CD4-positive, alpha-beta T cell treated with Interleukin-6 for 4 hours (primary cell): Measurements from ENCODE around the gene DMKN.
A peak's percentile ranks its signal among the peaks of the same experiment; 100 is the strongest.
"Not testable (repeated sequence)": the region's sequence is repeated elsewhere in the genome, so short reads cannot be mapped to it uniquely, and the experiment has no call there.

Experiments used
- DNase-seq: peaks from one replicate; pipeline ENCODE4 v3.0.0-alpha.2; 2020; ENCODE audit warnings: mixed read lengths

The DMKN gene

DNA sequence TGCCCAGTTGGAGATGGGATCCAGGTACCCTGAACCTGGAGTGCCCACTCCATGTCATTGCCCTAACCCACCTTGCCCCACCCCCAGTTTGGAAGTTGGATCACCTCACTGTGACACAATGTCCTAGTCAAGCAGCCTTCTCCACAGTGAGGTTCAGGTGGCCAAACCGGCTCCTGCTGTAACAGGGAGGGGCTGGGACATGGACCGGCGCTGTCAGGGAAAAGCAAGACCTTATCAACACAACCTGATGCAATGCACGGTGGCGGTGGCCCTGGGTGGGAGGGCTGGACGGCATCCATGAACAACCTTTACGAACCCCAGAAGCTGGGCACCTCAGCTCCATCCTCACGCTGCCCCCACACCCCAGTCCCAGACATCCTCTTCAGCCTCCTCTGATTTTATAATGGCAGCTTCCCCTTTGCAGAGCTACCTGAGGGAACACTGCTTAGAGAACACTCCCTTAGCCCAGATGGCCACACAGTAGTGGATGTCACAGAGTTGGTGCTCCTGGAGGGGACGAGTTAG is 21.6 kb downstream of the DMKN start:
- no peak for DNase-seq

DNA sequence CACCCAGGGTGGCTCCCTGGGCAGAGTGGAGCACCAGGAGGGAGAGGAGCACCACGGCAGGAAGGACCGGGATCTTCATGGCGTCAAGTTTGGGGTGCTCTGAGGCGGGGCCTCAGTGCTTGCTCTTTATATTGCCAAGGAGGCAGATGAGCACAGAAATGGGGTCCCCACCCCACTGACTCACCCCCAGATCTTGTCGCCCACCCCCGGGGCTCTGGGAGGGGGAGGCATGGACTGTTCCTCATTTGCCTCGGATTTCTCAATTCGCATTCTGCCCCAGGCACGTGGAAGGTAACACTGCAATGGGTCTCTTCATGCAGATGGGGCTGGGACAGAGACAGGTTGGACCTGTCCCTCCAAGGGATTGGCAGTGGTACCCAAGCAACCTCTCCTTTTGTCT is 23.1 kb downstream of the DMKN start, which contains the start of gene KRTDAP:
Gene KRTDAP, minus strand, starts transcription at position 101 of the 400 bp plus-strand sequence. Its CDS starts 22 bp downstream, at position 79.
- no peak for DNase-seq

GRCh38 chr19:35488677-35489076 is 24.8 kb downstream of the DMKN start:
- no peak for DNase-seq

DNA sequence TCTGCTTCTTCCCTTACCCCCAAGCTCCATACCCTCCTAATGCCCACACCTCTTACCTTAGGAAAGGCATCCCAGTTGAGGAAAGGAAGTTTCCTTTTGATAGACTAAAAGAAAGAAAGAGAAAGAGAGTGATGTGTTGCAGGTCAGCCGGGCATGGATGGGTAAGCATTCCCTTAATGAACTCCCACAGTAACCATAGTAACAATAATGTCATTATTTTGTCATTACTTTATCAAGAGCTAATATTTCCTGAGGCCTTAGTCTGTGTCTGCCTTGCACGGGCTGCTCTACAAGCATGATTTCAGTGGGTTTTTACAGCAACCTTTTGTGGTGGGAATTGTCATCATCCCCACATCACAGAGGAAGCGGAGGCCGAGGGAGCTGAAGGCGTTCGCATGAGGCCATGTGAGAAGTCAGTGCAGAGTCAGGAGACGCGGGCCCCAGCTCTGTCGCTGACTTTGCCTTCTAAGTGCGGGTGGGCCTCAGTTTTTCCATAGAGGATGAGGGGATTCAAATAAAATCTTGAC is 25.7 kb downstream of the DMKN start:
- DNase-seq, result no peak

DNA sequence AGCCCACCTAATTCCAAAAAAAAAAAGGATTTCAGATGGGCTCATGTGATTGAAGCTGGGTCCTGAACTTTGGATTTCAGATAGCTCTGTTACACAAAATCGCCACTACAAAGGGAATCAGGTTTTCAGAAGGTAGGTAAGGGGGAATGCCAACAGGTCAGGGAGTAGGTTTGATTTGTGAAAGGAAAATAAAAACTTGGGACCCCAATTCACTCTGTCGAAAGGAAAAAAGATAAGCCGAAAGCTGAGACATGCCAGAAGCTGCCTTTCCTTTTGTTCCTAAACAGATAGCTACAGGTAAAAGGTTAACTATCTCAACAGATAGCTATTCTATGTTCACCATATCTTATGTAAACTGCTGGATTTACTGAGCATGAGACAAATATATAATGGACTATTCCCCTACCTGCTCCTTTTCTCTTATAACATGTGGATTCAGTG is 27.2 kb downstream of the DMKN start:
- DNase-seq, result no peak

DNA sequence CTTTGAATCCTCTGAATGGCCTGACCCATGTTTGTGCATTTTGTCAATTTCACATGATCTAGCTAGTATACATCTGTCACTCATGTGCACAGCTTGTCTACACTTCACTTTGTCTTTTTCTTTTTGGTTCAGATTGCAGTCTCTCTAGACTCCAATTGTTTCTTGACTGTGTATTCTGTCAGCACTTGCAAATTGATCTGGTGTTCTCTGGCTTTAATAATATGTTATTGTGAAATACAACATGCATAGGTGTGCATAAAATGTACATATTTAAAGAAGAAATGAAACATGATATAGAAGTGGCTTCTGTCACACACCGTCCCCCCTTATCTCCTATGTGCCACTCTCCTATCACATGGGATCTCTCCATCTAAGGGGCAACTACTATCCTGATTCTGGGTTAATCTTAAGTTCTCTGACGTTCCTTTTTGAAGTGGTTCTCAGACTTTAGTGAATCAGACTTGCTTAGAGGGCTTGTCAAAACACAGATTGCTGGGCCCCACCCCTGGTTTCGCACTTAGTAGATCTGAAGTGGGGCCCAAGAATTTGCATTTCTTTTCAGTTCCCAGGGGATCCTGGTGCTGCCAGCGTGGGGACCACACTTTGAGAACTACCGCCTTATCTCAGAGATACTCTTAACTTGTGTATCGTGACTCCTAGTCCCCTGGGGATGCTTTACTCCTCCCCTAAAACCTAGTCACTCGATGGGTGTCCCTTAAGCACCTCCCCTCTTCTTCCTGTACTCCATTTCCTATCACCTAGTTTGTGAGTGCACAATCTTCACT is 29.0 kb downstream of the DMKN start:
- no peak for DNase-seq

DNA sequence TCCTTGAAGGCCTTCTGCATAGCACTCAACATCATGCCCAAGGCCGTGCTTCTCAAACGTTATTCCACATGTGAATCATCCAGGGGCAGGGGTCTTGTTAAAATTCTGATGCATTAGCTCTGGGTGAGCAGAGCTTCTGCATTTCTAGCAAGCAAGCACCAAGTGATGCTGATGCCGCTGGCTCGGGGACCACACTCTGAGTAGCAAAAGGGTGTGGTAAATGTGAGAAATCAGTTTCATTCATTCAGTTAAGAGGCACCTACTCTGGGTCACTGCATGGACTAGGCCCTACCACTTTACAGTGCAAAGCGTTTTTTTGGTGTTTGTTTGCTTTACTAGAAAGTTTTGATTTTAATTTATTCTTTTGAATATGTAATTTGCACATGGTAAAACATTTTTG is 30.4 kb downstream of the DMKN start:
- DNase-seq, result no peak

GRCh38 chr19:35478794-35479677 is 34.4 kb downstream of the DMKN start:
- DNase-seq, result no peak

GRCh38 chr19:35476149-35476548 is 37.3 kb downstream of the DMKN start:
- no peak for DNase-seq

- DNase-seq, result not testable (repeated sequence)
These were observed 38.9 kb downstream of the DMKN start for GRCh38 chr19:35474594-35474993.

- DNase-seq, result no peak
These were observed 39.3 kb downstream of the DMKN start for GRCh38 chr19:35474104-35474503.

GRCh38 chr19:35471946-35472345 is 41.5 kb downstream of the DMKN start:
- DNase-seq, result no peak

- DNase-seq, result not testable (repeated sequence)
These were observed 42.4 kb downstream of the DMKN start for GRCh38 chr19:35471075-35471474.

GRCh38 chr19:35470128-35470527 is 43.3 kb downstream of the DMKN start:
- DNase-seq, result no peak

- peak; percentile 72 for DNase-seq
These were observed 44.8 kb downstream of the DMKN start for GRCh38 chr19:35468637-35469036.

- DNase-seq, result no peak
These were observed 47.2 kb downstream of the DMKN start for GRCh38 chr19:35466259-35466658.

- not testable (repeated sequence) for DNase-seq
These were observed 50.5 kb downstream of the DMKN start for GRCh38 chr19:35462956-35463355.

- DNase-seq, result peak; percentile 56
These were observed 50.9 kb downstream of the DMKN start for GRCh38 chr19:35462476-35462953.

DNA sequence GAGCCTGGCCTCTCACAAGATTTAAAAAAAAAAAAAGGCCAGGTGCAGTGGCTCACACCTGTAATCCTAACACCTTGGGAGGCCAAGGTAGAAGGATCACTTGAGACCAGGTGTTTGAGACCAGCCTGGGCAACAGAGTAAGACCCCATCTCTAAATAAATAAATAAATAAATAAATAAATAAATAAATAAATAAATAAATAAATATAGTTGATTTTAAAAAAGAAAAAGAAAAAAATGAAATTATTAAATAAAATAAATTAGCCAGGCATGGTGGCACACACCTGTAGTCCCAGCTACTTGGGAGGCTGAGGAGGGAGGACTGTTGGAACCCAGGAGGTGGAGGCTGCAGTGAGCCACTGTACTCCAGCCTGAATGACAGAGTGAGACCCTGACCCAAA is 51.7 kb downstream of the DMKN start:
- DNase-seq, result not testable (repeated sequence)

DNA sequence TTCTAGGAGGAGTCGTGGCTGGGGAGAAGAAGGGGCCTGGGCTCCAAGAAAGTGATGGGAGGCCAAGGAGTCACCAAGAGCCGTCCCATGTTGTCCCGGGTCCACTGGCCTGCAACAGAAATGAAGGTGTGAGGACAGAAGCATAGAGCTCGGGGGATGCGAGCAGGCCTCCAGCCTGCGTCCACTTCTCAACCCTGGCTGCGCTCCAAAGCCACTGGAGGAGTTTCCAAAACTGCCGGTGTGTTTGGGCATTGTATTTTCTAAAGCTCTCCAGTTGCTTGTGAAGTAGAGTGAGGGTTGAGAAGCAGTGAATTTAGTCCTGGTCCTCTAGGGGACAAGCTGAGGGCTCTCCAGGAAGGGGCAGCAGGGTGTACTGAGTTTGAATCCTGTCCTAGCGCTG is 52.4 kb downstream of the DMKN start:
- DNase-seq, result no peak

- no peak for DNase-seq
These were observed 52.8 kb downstream of the DMKN start for GRCh38 chr19:35460608-35461007.

- no peak for DNase-seq
These were observed 53.9 kb downstream of the DMKN start for GRCh38 chr19:35459414-35460082.
